H1 (cell line): ENCODE measurements around the gene SRGAP3. TPM values are rescaled to one million over a fixed set of nuclear protein-coding genes. Genes with fewer than 3 reads are reported as not detected.

Source experiments
- CHD1 ChIP-seq: IDR thresholded peaks from 2 replicates; pipeline ENCODE4 v1.6.1; 2012; ENCODE audit warnings: low read depth, low read length, improper control_type of control experiment
- CHD2 ChIP-seq: IDR thresholded peaks from 2 replicates; pipeline ENCODE4 v1.6.1; 2012; ENCODE audit warnings: low read length, improper control_type of control experiment
- CREB1 ChIP-seq: IDR thresholded peaks from 2 replicates; pipeline ENCODE4 v1.6.1; 2012; ENCODE audit warnings: inconsistent platforms
- POLR2A ChIP-seq, 2 experiments: IDR thresholded peaks; 1 replicate in 1 of 2; 2 replicates in 1 of 2; pipeline ENCODE4 v1.6.1; 2011; ENCODE audit warnings: low read depth in 2 of 2, low read length in 2 of 2, mild to moderate bottlenecking in 2 of 2; ENCODE audit errors: control extremely low read depth in 1 of 2
- TBP ChIP-seq: IDR thresholded peaks from 2 replicates; pipeline ENCODE4 v1.6.1; 2011; ENCODE audit warnings: low read depth, low read length, improper control_type of control experiment
- TCF12 ChIP-seq: IDR thresholded peaks from 2 replicates; pipeline ENCODE4 v1.6.1; 2011; ENCODE audit warnings: low read depth, mild to moderate bottlenecking, low read length
- polyA plus RNA-seq, 7 experiments: library from polyadenylated mRNA; depleted of rRNA in 3 of 7; stranded (reverse) in 5 of 7; unstranded in 2 of 7; fragments of >200 nt in 5 of 7; fragments of 200-250 nt in 2 of 7; gene quantifications; 1 replicate in 5 of 7; 2 replicates in 1 of 7; 4 replicates in 1 of 7; pipeline versions ENCODE4 v1.2.1 to v1.2.3, GENCODE V29; 2011 to 2013; ENCODE audit warnings: missing spikeins in 2 of 7, mixed read lengths in 2 of 7
- total RNA-seq: library from RNA; stranded (reverse); fragmentation: NEBNext Ultra II Directional; extraction: Animal tissue kit (Norgen Biotek cat#: 25700); gene quantifications from 2 replicates; pipeline ENCODE4 v1.2.1, GENCODE V29; 2021
- TF ChIP-seq, protein P1 (sequence below), 3 experiments: IDR thresholded peaks; 1 replicate in 2 of 3; 2 replicates in 1 of 3; pipeline versions ENCODE4 v1.5.1 to v1.6.1; 2011; ENCODE audit warnings: low read length in 3 of 3, mild to moderate bottlenecking in 3 of 3, inconsistent platforms in 2 of 3, low read depth in 1 of 3, moderate library complexity in 1 of 3; ENCODE audit not compliant: insufficient read depth in 1 of 3; ENCODE audit errors: control extremely low read depth in 1 of 3

The SRGAP3 gene
- total and polyA plus RNA-seq, 2 of the 8 experiments (the other 6 are each of a cell fraction or from before 2014, with no cell fraction given) = 5.8 to 11.4 TPM

DNA sequence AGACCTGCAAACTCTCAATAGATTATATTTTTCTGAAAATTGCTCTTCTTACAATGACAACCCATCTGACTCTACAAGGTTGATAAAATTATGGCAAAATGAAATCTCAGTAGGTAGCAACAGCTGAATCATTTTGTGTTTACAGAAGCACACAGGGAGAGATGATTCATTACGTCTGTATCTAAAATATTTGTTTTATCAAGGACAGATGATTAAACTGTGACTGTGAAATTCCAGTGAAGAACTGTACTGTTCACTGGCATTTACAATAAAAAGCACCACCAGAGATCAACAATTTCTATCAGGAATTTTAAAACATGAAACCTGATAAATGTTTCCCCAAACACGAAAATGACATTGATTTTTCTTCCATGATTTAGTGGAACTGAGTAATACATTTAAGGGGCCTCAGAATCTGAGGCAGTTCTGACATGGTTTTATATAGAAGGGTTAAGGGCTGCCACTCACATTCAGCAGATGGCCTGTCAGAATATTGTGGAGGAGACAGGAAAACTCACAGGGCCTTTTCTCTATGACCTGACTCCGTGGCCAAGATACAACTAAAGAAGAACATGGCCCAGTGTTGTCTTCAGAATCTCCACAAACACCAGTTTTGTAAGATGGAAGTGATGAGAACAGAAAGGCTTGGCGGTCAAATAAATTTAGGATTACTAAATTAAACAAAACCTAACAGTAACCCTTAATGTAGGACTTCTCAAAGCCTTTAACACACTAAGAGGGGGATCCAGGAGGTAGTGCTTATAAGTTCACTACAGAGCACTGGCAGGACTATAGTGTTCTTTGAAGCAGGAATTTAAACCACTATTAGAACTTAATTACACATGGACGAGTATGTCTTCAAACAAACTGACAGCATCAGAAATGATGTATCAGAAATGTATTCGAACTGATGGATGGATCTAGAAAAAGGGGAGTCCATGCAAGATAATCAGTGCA is 312.1 kb downstream of the SRGAP3 start (continued):
- TF ChIP-seq TBP = no peak
- no peak for TF ChIP-seq CREB1
- no peak for TF ChIP-seq CHD1
- no peak for TF ChIP-seq CHD2
- TF ChIP-seq POLR2A (IDR thresholded peaks at IDR 0.05; ENCODE audit: control extremely low read depth in 1 of 2, low read depth in 2 of 2, low read length in 2 of 2) = no peak
- no peak for TF ChIP-seq TCF12
- TF ChIP-seq, protein P1, sequence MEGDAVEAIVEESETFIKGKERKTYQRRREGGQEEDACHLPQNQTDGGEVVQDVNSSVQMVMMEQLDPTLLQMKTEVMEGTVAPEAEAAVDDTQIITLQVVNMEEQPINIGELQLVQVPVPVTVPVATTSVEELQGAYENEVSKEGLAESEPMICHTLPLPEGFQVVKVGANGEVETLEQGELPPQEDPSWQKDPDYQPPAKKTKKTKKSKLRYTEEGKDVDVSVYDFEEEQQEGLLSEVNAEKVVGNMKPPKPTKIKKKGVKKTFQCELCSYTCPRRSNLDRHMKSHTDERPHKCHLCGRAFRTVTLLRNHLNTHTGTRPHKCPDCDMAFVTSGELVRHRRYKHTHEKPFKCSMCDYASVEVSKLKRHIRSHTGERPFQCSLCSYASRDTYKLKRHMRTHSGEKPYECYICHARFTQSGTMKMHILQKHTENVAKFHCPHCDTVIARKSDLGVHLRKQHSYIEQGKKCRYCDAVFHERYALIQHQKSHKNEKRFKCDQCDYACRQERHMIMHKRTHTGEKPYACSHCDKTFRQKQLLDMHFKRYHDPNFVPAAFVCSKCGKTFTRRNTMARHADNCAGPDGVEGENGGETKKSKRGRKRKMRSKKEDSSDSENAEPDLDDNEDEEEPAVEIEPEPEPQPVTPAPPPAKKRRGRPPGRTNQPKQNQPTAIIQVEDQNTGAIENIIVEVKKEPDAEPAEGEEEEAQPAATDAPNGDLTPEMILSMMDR (IDR thresholded peaks at IDR 0.05; ENCODE audit: control extremely low read depth in 1 of 3, insufficient read depth in 1 of 3, low read depth in 1 of 3, low read length in 3 of 3) = no peak
- TF ChIP-seq, all 59 proteins: peak for 0
